GM23338 (cell line): ENCODE results near the gene HIVEP3.

Experiments
- CREB1 ChIP-seq: fragments of 250-450 bp; sonication (Bioruptor Pico); IDR thresholded peaks from 2 replicates; pipeline ENCODE4 v1.5.0; 2020; ENCODE audit warnings: low read depth, mild to moderate bottlenecking, moderate library complexity
- CTCF ChIP-seq, 2 experiments: fragments of 200-600 bp in 1 of 2; sonication (generic) in 1 of 2; conservative IDR thresholded peaks; 2 replicates each; pipeline versions ENCODE4 v1.5.1 to v1.6.1; 2016 to 2017; ENCODE audit warnings: antibody characterized with exemption in 2 of 2, low read depth in 2 of 2, mild to moderate bottlenecking in 2 of 2, moderate library complexity in 1 of 2
- ETS1 ChIP-seq: IDR thresholded peaks from 2 replicates; pipeline ENCODE4 v1.6.1; 2016; ENCODE audit warnings: antibody characterized with exemption
- EZH2 ChIP-seq: fragments of 200-600 bp; sonication (generic); IDR thresholded peaks from one replicate; pipeline ENCODE4 v1.8.0; 2017; ENCODE audit warnings: antibody characterized with exemption, mild to moderate bottlenecking, low read depth; ENCODE audit not compliant: unreplicated experiment
- EZH2phosphoT487 ChIP-seq: fragments of 200-600 bp; sonication (generic); IDR thresholded peaks from one replicate; pipeline ENCODE4 v1.8.1; 2018; ENCODE audit warnings: antibody characterized with exemption; ENCODE audit not compliant: unreplicated experiment
- JUNB ChIP-seq: IDR thresholded peaks from one replicate; pipeline ENCODE4 v1.6.1; 2016; ENCODE audit warnings: antibody characterized with exemption; ENCODE audit not compliant: unreplicated experiment
- NANOG ChIP-seq: IDR thresholded peaks from 2 replicates; pipeline ENCODE4 v1.6.1; 2016; ENCODE audit warnings: antibody characterized with exemption, borderline replicate concordance
- POLR2AphosphoS5 ChIP-seq: IDR thresholded peaks from 2 replicates; pipeline ENCODE4 v1.6.1; 2016; ENCODE audit warnings: antibody characterized with exemption, low read depth
- REST ChIP-seq: IDR thresholded peaks from one replicate; pipeline ENCODE4 v1.6.1; 2018; ENCODE audit warnings: antibody characterized with exemption; ENCODE audit not compliant: unreplicated experiment
- STAT1 ChIP-seq: IDR thresholded peaks from one replicate; pipeline ENCODE4 v1.6.1; 2016; ENCODE audit warnings: antibody characterized with exemption; ENCODE audit not compliant: unreplicated experiment
- ZNF114 ChIP-seq: fragments of 250-450 bp; sonication (Bioruptor Pico); IDR thresholded peaks from 2 replicates; pipeline ENCODE4 v1.5.0; 2020; ENCODE audit warnings: mild to moderate bottlenecking, moderate library complexity
- ZNF331 ChIP-seq: fragments of 250-450 bp; sonication (Bioruptor Pico); IDR thresholded peaks from 2 replicates; pipeline ENCODE4 v1.5.0; 2020; ENCODE audit warnings: low read depth, mild to moderate bottlenecking, moderate library complexity
- ZNF462 ChIP-seq: fragments of 250-450 bp; sonication (Bioruptor Pico); IDR thresholded peaks from 2 replicates; pipeline ENCODE4 v1.5.0; 2020; ENCODE audit warnings: mild to moderate bottlenecking, moderate library complexity

- TF ChIP-seq POLR2AphosphoS5 = no peak
- TF ChIP-seq CTCF (conservative IDR thresholded peaks at IDR 0.05; ENCODE audit: low read depth in 2 of 2) = no peak
- no peak for TF ChIP-seq EZH2
- no peak for TF ChIP-seq REST
- no peak for TF ChIP-seq EZH2phosphoT487
- TF ChIP-seq NANOG = no peak
- no peak for TF ChIP-seq ETS1
- TF ChIP-seq ZNF114 = no peak
- no peak for TF ChIP-seq JUNB
- TF ChIP-seq CREB1 (CRISPR knock-in tag) = no peak
- no peak for TF ChIP-seq STAT1
- TF ChIP-seq ZNF462 = no peak
- no peak for TF ChIP-seq ZNF331
Observed at GRCh38 chr1:41662765-41663437, 255.8 kb downstream of the HIVEP3 start.
